Activated naive CD4-positive, alpha-beta T cell treated with Interleukin-2 at 50 U/mL for 16 hours (primary cell): ENCODE results near the gene MYCBP2.

Experiments
- DNase-seq: peaks from one replicate; pipeline ENCODE4 v3.0.0-alpha.2; 2020

MYCBP2 gene

DNA sequence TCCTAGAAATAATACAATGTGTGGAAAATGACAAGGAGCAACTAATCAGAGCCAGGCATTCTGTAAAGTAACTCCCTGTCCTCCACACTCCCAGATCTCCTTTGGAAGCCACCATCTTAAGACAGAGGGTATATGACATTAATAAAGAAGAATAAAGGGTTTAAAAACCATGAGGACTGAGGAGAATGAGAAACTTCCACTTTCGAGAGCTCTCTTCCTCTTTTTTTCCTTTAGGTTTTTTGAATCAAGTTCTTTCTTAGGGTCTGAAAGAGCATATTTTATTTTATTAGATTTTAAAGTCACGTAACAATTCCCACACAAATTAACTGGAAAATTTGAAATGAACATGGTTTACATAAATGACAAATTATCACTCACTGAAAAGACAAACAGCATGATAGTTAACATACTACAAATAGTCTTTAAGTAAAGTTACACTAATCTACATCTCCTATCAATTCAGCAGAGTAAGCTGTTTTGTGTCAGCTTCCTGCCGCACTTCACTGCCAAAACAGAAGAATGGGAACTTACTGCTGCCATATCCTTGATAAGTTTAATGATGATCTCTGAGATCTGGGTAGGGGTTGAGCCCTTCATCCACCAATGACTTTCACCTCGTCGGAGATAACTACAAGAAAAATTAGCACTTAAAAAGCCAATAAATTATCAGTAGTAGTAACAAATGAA is 261.3 kb downstream of the MYCBP2 start:
- DNase-seq = no peak

DNA sequence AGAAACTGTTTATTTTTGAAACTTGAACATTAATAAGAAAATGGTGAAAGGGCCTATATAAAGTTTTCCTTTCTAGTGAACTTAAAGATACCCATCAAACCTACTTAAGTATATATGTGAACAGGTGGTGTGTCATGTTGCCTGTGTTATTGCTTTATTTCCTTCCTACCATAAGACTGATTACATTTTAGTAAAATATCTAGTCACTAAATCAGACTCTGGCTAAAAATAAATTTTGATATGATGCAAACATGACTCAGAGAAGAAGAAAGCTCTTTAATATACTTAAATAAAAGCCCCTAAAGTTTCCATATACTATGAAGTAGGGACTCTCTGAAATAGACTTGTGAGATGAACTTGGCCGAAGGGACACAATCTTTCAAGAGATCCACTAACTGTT is 264.8 kb downstream of the MYCBP2 start:
- no peak for DNase-seq

DNA sequence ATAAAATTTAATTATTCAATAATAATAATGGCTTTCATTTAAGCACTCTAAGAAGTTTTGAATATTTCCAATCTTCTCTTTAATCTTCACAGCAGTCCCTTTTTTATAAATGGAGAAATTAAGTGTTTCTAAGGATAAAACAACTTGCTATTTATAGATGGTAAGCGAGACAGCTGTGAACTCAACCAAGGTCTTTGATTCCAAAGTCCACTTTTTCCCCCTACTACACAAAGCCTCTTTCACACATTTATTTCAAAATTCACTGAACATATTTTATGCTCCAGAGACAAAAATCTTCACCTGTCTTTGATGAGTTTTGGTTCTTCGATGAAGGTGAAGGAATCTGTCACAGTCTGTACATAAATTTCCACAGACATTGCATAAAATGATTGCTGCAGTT is 265.5 kb downstream of the MYCBP2 start:
- no peak for DNase-seq

DNA sequence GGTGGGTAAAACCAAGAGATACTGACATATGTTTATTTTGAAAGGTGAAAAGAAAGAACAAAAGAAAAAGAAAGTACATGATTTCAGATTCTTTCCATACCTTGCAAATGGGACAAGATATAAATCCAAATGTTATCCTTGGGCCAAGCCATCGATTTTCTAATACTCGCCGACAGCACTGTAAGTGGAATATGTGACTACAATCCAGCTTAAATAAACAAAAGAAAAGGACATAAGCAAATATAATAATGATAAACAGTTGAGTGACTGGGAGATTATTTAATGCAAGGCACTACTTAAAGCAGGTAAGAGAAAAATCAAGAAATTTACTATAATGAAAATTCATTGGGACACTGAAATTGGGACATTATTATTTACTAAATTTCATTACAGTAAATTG is 270.0 kb downstream of the MYCBP2 start:
- DNase-seq = no peak

DNA sequence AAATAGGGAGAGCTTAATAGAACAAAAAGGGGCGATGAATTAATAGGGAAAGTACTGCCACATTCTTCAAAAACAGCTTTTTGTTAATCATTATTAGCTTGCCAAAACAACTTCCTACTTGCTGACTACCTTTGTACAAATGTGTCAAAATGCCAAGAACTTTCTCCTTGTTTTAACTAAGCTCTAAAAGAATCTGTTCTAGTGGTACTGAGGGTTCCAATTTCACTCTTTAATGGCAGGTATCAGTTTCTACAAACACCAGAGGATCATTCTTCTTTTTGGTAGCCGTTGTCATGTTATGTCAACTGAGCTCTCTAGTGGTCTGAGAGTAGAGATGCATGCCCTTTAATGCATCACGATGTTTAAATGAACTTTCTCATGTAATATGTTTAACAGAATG is 270.5 kb downstream of the MYCBP2 start:
- no peak for DNase-seq

DNA sequence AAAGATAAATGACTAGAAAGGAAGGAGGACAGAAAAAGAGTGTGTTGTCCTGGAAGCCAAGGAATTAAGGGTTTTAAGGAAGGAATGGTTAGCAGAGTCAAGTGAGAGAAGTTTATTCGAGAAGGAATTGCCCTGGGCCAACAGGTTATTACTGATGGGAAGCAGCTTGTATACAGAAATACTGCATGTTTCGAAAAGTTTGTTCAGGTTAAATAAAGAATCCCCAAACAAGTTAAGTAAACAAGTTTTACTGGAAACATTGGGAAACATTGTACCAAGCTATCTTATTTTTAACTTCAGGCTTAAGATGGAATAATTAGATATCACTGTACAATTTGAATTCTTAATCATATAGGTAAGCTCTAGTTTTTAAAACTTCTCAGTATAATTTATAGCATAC is 271.7 kb downstream of the MYCBP2 start:
- DNase-seq = no peak

DNA sequence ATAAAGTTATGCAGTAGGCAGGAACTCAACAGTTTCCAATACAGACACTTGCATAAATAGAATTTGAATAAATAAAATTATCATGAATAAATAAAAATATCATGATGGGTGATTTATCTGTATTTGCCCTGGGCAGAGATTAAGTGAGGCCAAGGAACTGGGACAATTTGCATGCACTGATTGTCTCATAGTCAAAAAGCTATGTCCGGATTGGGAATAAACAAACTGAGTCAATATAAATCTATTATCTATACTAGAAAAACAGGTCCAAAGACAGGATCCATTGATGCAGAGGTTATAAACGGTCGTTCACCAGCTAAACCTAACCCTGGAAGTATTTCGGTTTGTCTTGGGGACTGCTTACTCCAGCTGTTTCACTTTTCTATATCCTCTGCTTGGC is 273.7 kb downstream of the MYCBP2 start:
- DNase-seq = no peak

DNA sequence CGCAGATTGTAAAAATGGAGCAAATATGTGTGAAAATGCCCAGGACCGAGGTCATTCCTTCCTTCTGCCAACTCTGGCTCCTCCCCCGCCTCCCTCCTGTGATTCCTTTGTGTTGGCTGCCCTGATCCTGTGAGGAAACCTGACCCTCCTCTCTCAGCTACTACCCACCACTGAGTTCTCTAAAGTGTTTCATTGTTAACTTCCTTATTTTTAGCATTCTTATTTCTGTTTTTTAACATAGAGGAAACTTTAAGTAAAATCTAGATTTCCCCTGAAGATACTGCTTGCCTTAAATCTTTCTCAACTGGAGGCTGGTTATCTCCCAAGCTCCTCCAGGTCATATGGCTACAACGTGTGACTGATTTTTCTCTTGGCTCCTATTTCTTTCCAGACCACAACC is 278.2 kb downstream of the MYCBP2 start:
- DNase-seq = no peak

DNA sequence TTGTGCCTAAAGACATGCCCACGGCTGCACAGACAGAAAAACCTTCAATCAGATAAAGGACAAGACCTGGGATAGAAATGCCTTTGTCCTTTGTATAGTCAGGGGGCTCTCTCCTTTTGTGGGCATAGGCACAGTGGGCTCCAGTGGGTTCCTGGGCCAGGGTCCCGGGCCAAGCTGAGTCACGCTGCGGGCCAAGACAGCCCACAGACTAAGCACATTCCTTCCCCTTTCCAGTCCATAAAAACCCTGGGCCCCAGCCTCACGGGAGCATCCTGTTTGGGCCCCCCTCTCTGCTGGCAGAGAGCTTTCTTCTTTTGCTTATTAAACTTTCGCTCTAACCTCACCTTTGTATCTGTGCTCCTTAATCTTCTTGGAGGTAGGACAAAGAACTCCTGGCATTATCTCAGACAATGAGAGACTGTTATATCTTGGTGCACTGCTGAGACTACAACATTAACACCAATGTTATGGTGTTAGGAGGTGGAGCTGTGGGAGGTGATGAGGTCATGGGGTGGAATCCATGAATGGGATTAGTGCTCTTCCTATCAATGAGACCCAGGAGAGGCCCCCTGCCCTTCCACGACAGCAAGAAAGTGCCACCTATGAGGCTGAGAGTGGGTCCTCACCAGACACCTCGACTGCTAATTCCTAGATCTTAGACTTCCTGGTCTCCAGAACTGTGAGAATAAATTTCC is 279.1 kb downstream of the MYCBP2 start:
- DNase-seq = no peak

DNA sequence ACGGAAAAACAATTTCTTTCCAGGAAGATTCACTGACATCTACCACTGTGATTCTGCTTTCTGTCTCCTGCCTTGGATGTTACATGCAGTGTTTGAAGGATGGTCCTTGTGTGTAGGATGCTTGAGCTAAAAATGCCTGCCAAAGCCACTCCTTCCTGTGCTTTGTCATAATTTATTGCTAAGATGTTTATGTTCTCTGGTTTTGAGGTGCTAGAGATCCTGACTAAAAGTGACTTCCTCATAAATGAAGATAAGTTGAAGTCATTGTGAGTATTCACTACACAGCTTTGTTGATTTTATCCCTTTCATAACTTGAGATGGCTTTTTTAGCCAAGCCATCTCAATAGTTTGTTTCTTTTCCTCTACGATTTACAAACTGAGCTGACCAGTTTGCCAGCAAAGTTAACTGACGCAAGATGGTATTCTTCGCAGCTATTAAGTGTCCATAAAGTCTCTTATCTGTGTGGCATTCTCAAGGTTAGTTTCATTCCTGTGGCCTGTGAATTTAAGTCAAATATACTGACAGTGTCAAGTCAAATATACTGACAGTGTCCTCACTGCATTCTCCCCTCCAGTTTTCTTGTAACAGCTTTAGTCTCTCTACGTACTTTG is 284.2 kb downstream of the MYCBP2 start:
- DNase-seq = no peak

DNA sequence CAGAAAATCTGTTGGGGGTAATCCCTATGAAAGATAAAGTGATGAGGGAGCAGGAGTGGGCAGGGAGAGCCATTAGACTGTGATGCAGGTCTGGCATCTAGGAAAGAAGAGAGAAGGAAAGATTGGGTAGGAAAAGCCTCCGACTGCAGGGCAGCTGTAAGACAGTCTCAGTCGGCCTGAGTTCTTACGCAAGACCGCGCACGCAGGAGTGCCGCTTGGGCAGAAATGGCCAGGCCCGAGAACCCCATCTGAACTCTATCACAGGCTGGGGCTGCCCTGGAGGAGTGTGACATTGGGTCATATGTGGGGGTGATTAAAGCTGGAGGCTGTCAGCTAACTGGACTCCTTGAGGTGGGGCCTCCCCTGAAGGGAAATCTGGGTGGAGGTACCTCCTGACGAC is 286.1 kb downstream of the MYCBP2 start:
- no peak for DNase-seq

DNA sequence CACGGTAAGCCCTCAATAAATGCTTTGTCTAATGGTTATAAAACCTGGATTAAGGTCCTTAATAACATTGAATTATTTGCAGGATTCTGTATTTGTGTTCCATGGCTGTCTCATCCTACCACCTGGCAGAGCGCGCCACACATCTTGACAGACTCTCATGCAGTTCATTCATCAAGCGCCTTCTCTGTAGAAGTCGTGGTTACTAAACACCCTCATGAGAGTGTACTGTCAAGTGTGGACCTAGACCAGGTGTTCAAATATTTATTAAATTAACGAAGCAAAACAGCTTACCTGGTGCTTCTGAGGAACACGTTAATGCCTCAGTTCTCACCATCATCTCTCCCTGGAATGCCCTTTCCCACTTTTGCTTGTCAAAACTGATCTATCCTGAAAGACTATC is 286.8 kb downstream of the MYCBP2 start:
- DNase-seq = no peak

DNA sequence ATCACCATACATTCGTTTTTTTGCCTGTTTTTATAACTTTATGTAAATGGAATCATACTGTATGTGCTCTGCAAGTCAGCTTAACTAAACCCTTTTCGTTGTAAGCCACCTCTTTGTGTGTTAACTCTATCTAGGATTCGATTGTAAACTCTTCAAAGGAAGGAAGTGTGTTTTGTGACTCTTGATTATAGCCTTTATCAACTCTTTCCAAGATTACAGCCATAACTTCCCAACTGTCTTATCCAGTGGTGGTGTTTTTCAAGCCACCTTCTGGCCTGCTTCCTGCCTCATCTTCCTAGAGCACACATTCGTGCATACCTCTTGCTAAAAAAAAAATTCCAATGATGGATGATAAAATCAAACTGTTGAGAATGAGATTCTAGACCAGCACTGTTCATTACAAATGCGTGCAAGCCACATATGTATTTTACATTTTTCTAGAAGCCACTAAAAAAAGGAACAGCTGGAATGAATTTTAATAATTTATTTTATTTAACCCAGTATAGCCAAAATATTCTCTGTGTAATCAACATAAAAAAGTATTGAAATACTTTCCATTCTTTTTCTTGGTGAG is 287.9 kb downstream of the MYCBP2 start:
- DNase-seq = no peak

DNA sequence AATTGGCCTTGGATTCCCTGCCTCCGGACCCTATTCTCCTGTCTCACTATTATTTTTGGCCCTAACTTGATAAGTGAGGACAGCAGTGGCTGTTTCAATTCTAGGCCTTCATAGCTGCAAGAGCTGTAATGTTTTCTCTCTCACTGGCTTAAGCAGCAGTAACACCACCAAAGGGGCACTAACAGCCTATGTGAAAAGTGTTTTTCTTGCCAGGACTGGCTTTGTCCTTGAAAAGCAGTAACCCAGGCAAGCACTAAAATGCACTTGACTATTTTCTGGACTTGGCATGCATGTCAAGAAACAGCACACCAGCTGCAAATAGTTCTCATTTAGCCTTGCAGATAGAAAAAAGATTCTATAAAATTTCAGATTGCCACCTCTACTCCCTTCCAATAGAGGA is 290.6 kb downstream of the MYCBP2 start:
- DNase-seq = no peak

DNA sequence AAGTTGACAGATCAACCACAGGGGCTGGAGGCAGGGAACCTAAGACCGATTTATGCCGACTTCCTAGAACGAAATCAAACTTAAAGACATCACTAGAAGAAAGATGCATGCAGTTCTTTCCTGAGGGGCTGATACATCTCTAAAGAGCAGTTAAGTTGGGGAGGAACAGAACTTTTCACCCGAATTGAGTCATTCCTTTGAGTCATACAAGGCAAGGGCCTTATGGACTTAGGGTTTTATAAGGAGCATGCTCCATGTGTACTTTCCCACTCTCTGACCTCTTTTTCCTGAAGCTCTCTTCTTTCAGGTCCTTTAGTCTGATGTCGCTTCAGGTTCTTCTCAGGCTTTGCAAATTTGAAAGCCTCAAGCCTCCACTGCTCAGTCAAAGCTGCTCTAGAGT is 292.0 kb downstream of the MYCBP2 start:
- no peak for DNase-seq

DNA sequence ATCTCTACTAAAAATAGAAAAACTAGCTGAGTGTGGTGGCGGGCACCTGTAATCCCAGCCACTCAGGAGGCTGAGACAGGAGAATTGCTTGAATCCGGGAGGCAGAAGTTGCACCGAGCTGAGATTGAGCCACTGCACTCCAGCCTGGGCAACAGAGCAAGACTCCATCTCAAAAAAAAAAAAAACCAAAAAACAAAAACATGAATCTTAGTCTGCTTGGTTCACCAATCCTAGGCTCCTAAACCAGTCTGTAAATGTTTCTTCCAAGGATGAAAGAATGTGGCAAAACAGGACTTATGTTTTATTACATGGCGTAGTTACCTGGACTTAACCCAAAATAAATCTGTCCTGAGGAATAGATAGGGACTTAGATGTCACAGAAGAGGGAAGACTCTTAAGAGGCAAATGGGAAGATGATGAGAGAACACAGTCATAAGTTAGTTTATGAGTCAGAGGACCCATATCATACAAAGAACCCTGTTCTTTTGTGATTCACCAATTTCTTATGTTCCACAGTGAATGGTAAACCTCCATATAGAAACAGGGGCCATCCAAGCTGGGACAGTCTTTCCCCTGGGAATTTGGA is 293.1 kb downstream of the MYCBP2 start:
- DNase-seq = no peak

DNA sequence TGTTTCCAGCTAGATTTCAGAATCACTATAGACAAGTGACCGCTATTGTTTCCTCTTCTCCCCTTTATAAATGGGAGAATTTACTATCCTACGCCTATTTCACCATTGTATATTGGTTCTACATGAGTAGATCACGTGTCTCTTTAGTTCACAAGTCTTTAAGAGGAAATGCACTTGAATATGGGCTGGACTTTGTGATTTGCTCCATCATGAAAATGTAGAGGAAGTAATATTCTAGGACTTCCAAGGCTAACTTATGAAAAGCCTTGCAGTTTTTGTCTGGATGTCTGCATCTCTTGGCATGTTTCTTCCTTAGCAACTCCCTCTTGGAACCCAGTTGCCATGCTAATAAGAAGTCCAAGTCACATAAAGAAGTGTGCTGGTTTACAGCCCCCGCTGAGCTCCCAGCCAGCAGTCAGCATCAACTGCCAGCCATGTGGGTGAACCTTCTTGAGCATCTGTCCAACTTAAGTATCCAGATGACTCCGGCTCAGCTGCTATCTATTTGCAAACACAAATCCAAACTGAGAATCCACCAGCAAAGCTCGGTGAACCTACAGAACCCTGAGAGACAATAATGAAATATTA is 295.1 kb downstream of the MYCBP2 start:
- no peak for DNase-seq

DNA sequence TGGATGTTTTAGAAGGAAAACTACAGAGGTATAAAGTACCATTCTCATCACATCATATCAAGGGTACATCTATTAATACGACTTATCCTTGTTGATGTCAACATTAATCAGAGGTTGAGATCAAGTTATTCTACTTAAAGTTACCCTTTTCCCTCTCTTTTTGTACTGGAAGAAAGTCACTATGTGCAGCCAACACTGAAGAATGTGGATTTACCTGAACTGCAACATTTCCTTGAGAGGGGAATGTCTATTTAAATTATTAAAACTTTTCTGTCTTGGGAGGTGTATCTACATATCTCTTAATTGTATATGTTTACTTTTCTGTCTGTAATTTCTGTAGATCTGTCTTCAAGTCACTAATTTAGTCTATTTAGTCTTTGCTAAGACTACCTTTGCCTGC is 297.5 kb downstream of the MYCBP2 start:
- no peak for DNase-seq

DNA sequence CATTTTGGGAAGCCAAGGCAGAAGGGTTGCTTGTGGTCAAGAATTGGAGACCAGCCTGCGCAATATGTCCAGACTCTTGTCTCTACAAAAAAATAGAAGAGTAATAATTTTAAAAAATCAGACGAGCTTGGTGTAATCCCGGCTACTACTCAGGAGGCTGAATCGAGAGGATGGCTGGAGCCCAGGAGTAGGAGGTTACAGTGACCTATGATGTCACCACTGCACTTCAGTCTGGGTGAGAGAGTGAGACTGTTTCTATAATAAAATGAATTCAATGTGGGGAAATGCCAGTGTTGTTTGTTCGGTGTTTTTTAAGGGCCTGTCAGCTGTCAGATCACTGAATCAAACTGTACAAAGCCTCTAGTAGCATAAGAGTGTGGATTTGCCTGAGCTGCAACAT is 298.7 kb downstream of the MYCBP2 start:
- DNase-seq = no peak

DNA sequence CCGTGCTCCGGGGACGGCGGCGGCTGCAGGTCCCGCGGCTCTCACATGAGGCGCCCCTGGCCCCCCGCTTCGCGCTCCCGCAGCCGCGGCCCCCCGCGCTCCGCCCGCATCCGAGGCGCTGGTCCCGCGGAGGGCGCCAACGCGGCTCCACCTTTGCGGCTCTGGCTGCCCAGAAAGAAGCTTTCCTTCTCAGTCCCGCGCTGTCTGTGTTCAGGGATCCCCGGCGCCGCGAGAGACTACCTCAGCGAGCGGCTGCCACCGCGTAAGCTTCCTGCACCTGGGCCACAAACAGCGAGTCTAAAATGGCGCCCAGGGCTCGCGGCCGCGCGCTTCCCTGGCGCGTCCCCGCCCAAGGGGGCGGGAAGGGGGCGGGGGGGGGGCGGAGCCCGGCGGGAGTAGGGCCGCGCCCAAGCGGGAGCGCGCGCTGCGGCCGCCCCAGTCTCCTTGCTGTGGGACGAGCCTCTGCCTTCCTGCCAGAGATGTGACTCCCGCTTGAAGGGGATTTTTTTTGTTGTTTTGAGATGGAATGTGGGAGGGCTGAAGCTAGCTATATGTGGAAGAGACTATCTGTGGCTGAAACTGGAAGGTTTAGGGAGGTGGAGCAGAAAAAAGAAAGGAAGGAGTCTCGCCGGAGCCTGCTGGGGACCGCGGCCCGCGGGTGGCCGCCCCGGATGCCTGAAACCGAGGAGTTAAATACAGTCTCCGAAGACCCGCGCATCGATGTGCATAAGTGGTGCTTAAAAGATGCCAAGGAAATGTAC is 299.9 kb downstream of the MYCBP2 start, which contains the start of gene FBXL3:
Gene FBXL3, minus strand, starts transcription at position 299 of the 761 bp plus-strand sequence. CDS start 5,299 bp downstream, outside the sequence.
- DNase-seq = peak; percentile 83

DNA sequence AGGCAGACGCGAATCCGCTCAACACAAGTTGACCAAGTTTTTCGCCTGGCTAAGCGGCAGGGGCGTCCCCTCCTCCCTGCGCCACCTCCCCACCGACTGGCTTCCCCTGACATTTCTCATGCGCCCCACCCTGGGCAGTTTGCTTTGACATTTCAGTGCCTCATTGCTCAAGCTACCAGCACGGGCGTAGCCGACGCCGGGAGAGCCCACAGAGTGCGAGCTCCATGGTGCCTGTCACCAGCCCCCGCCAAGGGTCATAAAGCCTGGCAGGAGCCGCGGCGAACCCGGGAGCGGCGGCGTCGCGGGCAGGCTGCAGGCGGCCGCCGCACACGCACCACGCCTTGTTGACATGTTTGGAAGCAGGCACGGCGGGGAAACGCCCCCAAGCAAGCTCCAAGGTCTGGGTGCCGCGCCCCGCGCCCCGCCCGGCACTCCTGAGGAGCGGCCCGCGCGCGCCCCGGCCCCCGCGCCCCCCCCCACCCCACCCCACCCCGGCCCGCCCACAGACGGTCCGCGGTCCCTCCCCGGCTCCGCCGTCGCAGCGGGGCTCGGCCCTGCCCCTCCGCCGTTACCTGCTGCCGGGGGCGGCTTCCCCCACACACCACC is 300.5 kb downstream of the MYCBP2 start:
- DNase-seq = peak; percentile 75

DNA sequence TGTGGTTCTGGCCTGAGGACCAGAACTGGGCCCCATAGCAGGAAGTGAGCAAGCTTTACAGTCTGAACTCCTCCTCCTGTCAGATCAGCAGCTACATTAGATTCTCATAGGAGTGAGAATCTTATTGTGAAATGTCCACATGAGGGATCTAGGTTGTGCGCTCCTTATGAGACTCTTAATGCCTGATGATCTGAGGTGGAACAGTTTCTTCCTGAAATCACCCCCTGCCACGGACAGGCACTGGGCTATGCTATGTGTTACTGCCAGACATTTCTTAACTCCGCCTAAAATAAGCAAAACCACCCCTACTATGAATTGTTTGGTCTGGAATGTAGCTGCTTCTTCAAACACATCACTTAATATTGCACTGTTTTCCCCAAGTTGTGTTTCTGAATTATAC is 304.6 kb downstream of the MYCBP2 start:
- no peak for DNase-seq
